Muscle layer of colon (tissue), 2 donors: ENCODE measurements around the gene RAB36.

ENCODE experiments used
- H3K27ac ChIP-seq: one replicate; pipeline ENCODE4 v1.7.0; 2013; ENCODE audit warnings: low read depth, mild to moderate bottlenecking, low read length, moderate library complexity
- H3K27me3 ChIP-seq, 2 donors: one replicate each; pipeline ENCODE4 v1.7.0; 2013; ENCODE audit warnings: low read length in 2 of 2, mild to moderate bottlenecking in 2 of 2; ENCODE audit not compliant: insufficient read depth in 2 of 2, control insufficient read depth in 1 of 2
- H3K36me3 ChIP-seq: one replicate; pipeline ENCODE4 v1.7.0; 2013; ENCODE audit warnings: mild to moderate bottlenecking, low read length; ENCODE audit not compliant: insufficient read depth
- H3K4me1 ChIP-seq: one replicate; pipeline ENCODE4 v1.7.0; 2013; ENCODE audit warnings: mild to moderate bottlenecking, low read length; ENCODE audit not compliant: insufficient read depth
- H3K4me3 ChIP-seq, 2 donors: one replicate each; pipeline ENCODE4 v1.7.0; 2013; ENCODE audit warnings: low read length in 2 of 2, low read depth in 1 of 2, mild to moderate bottlenecking in 1 of 2, moderate library complexity in 1 of 2
- H3K9ac ChIP-seq: one replicate; pipeline ENCODE4 v1.7.0; 2013; ENCODE audit warnings: low read length
- H3K9me3 ChIP-seq: one replicate; pipeline ENCODE4 v1.7.0; 2013; ENCODE audit warnings: mild to moderate bottlenecking, low read length
- donor health status: abdominal sarcoma.
- donor health status: Adenocarcinoma of cecum.

RAB36 gene

DNA sequence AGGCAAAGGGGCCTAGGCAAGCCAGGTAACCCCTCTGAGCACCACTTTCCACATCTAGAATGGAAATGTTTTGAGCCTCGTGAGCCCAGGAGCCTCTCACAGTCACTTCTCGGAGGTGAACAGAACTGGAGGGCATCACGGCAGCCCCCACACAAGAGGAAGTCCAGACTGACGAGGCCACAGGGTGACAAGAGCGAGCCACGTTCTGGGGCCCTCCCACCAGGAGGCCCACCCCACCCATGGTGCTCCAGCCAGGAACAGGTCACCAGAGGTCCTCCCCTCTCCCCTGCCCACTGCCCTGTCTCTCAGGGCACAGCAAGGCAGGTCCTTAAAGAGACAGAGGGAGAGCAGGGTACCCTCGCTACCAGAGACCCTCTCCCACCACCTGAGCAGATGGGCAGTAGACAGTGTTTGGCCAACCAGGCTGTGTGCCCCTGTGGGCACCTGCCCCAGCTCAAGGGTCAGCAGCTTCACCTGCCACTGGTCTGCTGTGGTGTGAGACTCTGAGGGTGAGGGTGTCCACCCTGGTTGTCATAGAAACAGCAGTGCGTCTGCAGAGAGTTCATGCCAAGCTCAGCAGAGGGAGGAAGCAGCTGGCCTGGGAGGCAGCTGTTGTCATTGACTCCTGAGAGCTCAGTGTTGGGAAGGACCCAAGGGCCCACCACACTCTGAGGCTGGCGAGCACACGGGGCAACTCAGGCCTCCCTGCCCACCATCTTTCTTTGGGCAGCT, 34.9 kb upstream of the RAB36 start:
- Histone ChIP-seq H3K27me3 (no peaks in the 10 kb centered on the region), H3K36me3 (no peaks in the 10 kb centered on the region), H3K27ac (no peak overlapping the region), H3K9me3 (no peaks in the 10 kb centered on the region), H3K9ac (no peak overlapping the region), H3K4me3 (no peak overlapping the region), H3K4me1 (no peaks in the 10 kb centered on the region)

DNA sequence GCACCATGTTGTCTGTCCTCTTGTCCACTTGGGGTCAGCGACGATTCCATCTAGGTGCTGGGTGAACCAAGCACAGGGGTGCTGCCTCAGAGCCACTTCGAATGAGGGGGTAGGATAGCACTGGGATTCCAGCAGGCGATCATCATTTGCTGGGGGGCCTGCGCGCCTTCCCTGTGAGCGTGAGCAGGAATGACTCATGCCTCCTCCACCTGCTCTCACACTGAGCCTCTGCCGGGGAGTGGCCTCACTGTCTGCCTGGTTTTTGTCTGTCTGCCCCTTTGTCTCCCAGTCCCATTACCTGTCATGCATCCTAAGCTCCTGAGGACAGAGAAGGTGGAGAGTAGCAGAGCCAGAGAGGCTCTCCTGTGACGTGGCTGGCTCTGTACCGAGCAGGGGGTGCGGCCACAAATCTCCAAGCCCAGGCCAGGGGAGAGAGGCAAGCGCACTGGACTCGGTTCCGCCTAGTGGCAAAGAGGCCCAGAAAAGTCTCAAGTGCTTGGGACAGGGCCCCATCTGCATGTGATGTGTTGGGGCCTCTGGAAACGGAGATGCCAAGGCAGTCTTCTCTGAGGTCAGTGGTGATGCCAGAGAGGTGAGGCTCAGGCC, 34.3 kb upstream of the RAB36 start:
- Histone ChIP-seq H3K36me3 (no peaks in the 10 kb centered on the region), H3K27ac (no peak overlapping the region), H3K4me3 (no peak overlapping the region), H3K9ac (no peak overlapping the region), H3K27me3 (no peaks in the 10 kb centered on the region), H3K4me1 (no peaks in the 10 kb centered on the region), H3K9me3 (no peaks in the 10 kb centered on the region)

DNA sequence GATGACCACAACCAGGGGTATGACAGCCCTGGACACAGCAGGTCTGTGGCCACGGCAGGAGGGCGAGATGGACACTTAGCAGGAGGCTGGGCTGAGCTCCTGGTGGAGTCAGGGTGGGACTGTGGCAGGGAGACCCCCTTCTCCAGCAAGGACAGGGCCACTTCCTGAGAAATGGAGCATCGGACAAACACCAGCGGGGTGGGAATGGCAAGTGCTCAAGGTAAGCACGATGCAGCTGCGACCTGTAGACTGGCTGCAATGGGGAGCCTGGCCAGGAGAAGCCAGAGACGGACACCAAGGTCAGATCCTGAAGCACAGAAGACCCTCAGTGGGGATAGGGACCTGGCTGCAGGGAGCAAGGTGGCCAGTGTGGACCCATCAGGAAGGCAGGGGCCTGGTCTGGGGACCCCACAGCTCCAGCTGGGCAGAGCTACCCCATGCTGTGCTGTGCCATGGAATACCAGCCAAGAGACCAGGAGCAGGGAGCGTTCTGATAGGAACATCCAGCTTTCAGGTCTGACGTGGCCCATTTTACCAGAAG, 32.7 kb upstream of the RAB36 start:
- no peaks in the 10 kb centered on the region for H3K9me3 ChIP-seq
- no peak overlapping the region for H3K4me3 ChIP-seq
- H3K36me3 ChIP-seq: no peaks in the 10 kb centered on the region
- H3K27ac ChIP-seq: no peak overlapping the region
- H3K9ac ChIP-seq: no peak overlapping the region
- no peaks in the 10 kb centered on the region for H3K27me3 ChIP-seq
- no peaks in the 10 kb centered on the region for H3K4me1 ChIP-seq

DNA sequence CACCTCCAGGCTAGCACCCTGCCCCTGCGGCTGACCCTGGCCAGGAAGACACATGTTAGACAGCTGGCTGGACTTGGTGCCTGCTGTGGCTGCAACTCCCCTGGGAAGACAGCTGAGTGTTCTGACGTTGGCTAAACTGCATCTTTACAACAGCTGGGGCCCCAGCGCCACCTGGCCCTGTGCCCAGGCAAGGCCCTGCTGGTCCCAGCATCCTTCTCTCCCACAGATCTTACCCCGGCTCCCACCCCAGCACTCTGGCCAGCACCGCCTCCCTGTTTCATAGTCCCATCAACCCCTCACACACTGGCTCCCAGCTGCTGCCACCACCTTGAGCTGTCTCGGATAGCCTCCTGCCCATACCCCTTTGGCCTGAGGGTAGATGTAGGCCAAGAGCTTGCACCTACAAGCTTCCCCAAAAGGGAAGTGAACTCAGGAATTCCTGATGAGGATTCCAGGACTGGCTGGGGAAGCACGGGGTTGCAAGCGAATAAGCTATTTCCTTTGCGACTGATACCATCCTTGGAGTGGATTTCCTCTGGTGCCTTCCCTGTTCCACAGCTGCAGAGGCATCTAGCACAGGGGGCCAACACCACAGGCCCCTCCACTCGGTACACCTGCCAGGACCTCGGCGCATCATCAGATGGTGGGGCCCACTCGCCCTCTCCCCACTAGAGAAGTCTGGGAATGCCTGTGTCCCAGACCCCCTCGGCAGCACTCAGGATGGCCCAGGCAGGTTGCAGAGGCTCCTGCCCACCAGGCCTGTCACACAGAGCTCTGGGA, 32.0 kb upstream of the RAB36 start:
- no peak overlapping the region for H3K4me3 ChIP-seq
- H3K4me1 ChIP-seq: peaks cover 5% of the 10 kb centered on the region
- H3K27me3 ChIP-seq: no peaks in the 10 kb centered on the region
- no peaks in the 10 kb centered on the region for H3K9me3 ChIP-seq
- H3K27ac ChIP-seq: no peak overlapping the region
- H3K9ac ChIP-seq: no peak overlapping the region
- H3K36me3 ChIP-seq: no peaks in the 10 kb centered on the region

DNA sequence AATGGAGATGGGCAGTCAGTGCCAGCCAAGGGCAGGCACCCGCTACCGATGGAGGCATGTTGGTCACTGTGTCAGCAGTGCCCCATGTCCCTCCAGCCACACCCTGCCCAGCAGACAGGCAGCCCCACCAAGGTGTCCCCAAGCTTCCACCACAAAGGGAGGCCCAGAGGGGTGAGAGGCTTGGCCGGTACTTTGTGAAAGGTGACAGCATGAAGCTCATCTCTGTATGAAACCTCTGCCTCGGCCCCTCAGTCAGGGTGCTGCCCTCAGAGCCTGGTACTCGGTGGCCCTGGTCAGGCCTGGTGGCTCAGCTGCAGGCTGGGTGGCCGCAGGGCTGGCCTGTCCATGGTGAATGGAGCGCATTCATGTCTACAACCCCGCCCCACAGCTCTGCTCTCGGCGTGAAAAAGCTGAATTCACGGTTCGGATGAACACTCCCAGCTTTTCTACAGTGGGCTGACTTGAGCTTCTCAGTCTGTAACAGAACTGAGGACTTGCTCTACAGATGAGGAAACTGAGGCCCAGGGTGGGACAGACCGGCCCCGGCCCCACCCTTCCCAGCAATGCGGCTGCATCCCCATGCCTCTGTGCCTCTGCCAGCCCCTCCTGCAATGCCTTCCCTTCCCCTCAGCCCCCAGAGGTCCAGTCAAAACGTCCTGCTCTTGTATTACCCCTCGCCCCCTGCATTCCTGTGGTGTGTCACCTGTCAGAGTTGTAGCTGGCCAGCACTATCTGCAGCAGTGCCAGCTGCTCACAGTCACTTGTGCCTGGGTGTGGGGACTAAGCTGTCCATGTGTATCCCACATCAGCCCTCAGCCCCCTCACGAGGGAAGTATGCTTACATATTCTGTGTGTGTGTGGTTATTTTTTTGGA, 31.2 kb upstream of the RAB36 start:
- Histone ChIP-seq H3K36me3 (no peaks in the 10 kb centered on the region), H3K27ac (no peak overlapping the region), H3K9ac (no peak overlapping the region), H3K27me3 (no peaks in the 10 kb centered on the region), H3K4me3 (no peak overlapping the region), H3K9me3 (no peaks in the 10 kb centered on the region), H3K4me1 (peaks cover 5% of the 10 kb centered on the region)

DNA sequence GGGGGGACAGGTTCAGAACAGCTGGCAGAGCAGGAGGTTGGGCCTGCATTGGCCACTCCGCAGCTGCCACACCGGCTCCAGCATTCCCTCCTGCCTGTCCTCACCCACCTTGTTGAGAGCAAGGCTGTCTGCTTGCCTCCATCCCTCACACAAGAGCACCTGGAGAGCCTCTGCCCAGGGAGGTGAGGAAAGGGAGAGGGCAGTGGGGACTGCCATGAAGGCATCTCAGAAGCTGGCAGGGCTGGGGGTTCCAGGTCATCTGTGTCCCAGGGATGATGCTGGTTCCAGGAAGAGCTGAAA, 30.6 kb upstream of the RAB36 start:
- Histone ChIP-seq H3K4me3 (no peak overlapping the region), H3K4me1 (peaks cover 5% of the 10 kb centered on the region), H3K27me3 (no peaks in the 10 kb centered on the region), H3K27ac (no peak overlapping the region), H3K9me3 (no peaks in the 10 kb centered on the region), H3K9ac (no peak overlapping the region), H3K36me3 (no peaks in the 10 kb centered on the region)

DNA sequence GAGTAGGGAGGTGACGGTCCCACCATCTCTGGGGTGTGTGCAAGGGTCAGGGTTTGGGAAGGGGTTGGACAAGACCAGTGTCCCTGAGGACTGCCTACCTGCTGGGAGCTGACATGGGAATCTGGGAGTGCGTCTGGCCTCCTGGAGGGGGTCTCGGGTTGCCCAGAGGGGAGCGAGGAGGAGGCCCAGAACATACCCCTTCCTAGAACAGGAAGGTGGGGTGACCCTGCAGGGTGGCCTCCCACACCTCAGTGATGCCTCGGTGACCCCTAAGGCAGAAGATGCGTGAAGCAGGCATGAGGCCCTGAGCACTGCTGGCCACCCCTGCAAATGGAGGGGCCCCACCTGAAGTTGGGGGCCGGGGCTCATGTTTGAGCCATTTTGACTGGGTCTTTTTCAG, 29.9 kb upstream of the RAB36 start:
- Histone ChIP-seq H3K36me3 (no peaks in the 10 kb centered on the region), H3K4me3 (no peak overlapping the region), H3K27me3 (no peaks in the 10 kb centered on the region), H3K27ac (no peak overlapping the region), H3K9ac (no peak overlapping the region), H3K9me3 (no peaks in the 10 kb centered on the region), H3K4me1 (peaks cover 5% of the 10 kb centered on the region)

DNA sequence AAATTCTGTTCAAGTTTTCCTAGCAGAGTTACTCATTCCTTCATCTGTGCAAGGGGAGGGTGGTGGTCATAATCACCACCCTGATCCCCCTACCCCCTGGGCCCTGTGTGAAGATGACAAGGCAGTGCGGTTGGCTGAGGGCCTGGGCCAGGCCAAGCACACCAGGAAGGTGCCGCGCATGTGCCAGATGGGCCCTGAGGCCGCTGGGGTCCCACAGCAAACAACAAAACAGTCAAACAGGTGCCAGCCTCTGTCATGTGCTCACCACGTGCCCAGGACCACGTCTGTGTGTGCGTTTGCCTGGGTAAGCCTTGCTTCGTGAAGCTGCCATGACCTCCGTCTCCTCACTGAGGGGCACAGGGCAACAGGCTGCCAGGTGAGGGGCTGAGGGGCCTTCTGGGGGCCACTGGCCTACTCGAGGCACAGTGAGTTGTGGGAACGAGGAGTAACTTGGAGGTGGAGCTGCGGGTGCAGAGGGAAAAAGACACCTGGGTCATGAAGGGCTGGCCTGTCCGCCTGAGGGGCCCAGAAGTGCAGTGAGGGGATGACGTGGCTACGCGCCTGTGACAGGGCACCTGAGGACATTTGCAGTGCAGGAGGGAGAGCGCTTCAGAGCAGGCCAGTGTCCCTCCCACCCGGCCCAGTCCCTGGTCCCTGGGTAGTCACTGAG, 29.3 kb upstream of the RAB36 start:
- Histone ChIP-seq H3K27ac (no peak overlapping the region), H3K9me3 (no peaks in the 10 kb centered on the region), H3K4me3 (no peak overlapping the region), H3K36me3 (no peaks in the 10 kb centered on the region), H3K27me3 (no peaks in the 10 kb centered on the region), H3K4me1 (peaks cover 5% of the 10 kb centered on the region), H3K9ac (no peak overlapping the region)

DNA sequence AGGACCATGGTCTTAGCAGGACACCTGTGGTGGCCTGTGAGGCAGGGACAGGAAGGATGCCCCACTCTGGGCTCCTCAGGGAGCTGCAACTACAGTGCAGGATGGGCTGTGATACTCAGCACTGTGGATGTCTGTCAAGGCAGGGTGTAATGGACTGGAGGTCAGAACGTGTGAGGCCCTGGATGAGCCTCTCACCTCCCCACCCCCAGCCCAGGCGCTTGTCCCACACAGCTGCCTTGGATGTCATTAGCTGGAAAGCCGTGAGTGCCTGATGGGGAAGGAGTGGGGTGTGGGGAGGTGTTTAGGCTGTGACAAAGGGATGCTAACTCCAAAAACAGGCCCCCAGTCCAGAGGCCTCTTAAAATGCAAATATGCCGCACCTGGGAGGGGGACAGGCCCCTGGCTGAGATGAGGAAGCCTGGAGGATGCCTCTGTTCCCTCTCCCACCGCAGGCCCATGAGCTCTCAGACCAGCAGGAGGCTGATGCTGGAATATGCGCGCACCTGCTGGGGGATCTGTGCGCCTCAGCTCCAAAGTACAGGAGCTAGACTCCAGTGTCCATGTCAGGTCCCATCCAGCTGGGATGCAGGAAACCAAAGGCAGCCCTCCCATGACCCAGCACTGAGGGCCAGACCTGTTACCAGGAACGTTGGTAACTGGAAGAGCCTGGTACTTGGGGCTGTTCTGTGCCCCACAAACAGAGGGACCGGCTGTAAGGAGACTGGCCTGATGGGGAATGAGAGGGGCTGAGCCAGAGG, 28.6 kb upstream of the RAB36 start:
- Histone ChIP-seq H3K4me3 (no peak overlapping the region), H3K27ac (no peak overlapping the region), H3K9me3 (no peaks in the 10 kb centered on the region), H3K27me3 (no peaks in the 10 kb centered on the region), H3K36me3 (no peaks in the 10 kb centered on the region), H3K9ac (no peak overlapping the region), H3K4me1 (peaks cover 5% of the 10 kb centered on the region)

DNA sequence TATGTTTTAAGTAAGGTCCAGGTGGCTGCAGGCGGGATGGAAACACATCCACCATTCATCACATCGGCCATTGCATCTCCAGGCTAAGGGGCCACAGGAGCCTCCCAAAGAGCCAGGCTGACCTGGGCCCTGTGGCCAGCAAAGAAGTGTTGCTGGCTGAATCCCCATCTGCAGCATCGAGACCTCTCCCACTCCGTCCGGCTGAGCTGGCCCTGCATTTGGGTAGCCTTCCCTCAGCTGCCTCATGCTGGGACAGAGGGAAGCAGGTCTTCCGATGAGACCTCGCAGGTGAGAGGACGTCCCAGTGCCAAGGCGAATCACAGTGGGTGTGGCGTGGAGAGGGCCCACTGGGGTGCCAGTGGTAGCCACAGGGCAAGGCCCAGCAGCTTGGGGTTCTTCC, 28.0 kb upstream of the RAB36 start:
- Histone ChIP-seq H3K27ac (no peak overlapping the region), H3K4me1 (peaks cover 5% of the 10 kb centered on the region), H3K9me3 (no peaks in the 10 kb centered on the region), H3K36me3 (no peaks in the 10 kb centered on the region), H3K27me3 (no peaks in the 10 kb centered on the region), H3K4me3 (no peak overlapping the region), H3K9ac (no peak overlapping the region)
